ENCODE measurements around the gene IMPG2. TPM values are rescaled to one million over a fixed set of nuclear protein-coding genes. Genes with fewer than 3 reads are reported as not detected.

The IMPG2 gene
- total RNA-seq, 1 experiment from 2014 or later = 0.04 TPM

DNA sequence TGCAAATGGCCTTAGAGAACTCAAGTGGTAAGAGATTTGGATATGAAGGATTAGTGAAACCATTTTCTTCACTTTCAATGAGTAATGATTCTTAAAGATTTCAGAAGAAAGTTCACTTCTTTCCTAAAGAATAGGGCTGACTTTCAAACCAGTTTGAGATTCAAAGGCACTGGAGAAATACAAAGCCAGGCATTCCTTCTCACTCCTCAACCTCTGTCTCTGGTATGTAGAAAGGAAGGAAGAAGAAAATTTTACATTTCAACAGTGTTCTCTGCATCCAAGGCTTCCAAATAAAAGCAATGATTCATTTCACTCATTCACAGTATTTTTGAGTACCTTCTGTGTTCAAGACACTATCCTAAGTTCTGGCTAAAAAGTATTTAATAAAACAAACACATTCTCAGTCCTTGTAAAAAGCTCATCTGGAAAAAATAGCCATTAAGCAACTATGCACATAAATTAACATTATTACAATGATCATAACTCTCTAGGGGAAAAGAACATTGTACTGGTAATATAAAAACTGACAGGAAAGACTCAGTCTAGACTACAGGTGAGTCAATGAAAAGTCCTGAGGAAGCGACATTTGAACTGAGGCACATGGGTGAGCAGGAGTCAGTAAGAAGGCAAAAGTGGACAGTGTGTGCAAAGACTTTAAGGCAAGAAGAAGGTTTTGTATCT is 79.5 kb downstream of the IMPG2 start:
- Mint-ChIP-seq H3K9me3 (peaks cover 15% of the 10 kb centered on the region), H3K4me1 (peaks cover 15% of the 10 kb centered on the region), H3K27me3 (ENCODE audit: low read depth) (peaks cover 3% of the 10 kb centered on the region; the same call in 1 of the 2 replicates), H3K4me3 (no peak overlapping the region), H3K27ac (peak overlapping the region; percentile 50), H3K36me3 (peaks cover 3% of the 10 kb centered on the region; the same call in 1 of the 2 replicates)
- POLR2A ChIA-PET = interaction anchor here (0.6 kb wide), 1 partner anchor 911 kb away, joined by 4 read pairs; no protein-coding TSS in a partner anchor
- no peak for DNase-seq (ENCODE audit: low spot score)
- ATAC-seq = peak; percentile 56; the same call in 1 of the 2 replicates
- CTCF ChIA-PET = no interaction called here
- TF ChIP-seq, protein P1, sequence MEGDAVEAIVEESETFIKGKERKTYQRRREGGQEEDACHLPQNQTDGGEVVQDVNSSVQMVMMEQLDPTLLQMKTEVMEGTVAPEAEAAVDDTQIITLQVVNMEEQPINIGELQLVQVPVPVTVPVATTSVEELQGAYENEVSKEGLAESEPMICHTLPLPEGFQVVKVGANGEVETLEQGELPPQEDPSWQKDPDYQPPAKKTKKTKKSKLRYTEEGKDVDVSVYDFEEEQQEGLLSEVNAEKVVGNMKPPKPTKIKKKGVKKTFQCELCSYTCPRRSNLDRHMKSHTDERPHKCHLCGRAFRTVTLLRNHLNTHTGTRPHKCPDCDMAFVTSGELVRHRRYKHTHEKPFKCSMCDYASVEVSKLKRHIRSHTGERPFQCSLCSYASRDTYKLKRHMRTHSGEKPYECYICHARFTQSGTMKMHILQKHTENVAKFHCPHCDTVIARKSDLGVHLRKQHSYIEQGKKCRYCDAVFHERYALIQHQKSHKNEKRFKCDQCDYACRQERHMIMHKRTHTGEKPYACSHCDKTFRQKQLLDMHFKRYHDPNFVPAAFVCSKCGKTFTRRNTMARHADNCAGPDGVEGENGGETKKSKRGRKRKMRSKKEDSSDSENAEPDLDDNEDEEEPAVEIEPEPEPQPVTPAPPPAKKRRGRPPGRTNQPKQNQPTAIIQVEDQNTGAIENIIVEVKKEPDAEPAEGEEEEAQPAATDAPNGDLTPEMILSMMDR (IDR thresholded peaks at IDR 0.05) = no peak
- TF ChIP-seq, protein P2, sequence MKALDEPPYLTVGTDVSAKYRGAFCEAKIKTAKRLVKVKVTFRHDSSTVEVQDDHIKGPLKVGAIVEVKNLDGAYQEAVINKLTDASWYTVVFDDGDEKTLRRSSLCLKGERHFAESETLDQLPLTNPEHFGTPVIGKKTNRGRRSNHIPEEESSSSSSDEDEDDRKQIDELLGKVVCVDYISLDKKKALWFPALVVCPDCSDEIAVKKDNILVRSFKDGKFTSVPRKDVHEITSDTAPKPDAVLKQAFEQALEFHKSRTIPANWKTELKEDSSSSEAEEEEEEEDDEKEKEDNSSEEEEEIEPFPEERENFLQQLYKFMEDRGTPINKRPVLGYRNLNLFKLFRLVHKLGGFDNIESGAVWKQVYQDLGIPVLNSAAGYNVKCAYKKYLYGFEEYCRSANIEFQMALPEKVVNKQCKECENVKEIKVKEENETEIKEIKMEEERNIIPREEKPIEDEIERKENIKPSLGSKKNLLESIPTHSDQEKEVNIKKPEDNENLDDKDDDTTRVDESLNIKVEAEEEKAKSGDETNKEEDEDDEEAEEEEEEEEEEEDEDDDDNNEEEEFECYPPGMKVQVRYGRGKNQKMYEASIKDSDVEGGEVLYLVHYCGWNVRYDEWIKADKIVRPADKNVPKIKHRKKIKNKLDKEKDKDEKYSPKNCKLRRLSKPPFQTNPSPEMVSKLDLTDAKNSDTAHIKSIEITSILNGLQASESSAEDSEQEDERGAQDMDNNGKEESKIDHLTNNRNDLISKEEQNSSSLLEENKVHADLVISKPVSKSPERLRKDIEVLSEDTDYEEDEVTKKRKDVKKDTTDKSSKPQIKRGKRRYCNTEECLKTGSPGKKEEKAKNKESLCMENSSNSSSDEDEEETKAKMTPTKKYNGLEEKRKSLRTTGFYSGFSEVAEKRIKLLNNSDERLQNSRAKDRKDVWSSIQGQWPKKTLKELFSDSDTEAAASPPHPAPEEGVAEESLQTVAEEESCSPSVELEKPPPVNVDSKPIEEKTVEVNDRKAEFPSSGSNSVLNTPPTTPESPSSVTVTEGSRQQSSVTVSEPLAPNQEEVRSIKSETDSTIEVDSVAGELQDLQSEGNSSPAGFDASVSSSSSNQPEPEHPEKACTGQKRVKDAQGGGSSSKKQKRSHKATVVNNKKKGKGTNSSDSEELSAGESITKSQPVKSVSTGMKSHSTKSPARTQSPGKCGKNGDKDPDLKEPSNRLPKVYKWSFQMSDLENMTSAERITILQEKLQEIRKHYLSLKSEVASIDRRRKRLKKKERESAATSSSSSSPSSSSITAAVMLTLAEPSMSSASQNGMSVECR (CRISPR knock-in tag; IDR thresholded peaks at IDR 0.05; ENCODE audit: borderline replicate concordance) = no peak
- TF ChIP-seq NFATC4 (CRISPR knock-in tag; IDR thresholded peaks at IDR 0.05) (no peak), NFYB (CRISPR knock-in tag; conservative IDR thresholded peaks at IDR 0.05; ENCODE audit: low read depth) (no peak), EMX1 (CRISPR knock-in tag; IDR thresholded peaks at IDR 0.05) (no peak), USF2 (CRISPR knock-in tag; IDR thresholded peaks at IDR 0.05) (no peak), ZNF121 (CRISPR knock-in tag; IDR thresholded peaks at IDR 0.05) (no peak), ZNF671 (CRISPR knock-in tag; IDR thresholded peaks at IDR 0.05) (no peak), SMAD3 (CRISPR knock-in tag; IDR thresholded peaks at IDR 0.05; ENCODE audit: borderline replicate concordance) (no peak)

GRCh38 chr3:101235048-101235447 is 85.3 kb downstream of the IMPG2 start:
- no peak overlapping the region for H3K4me3 Mint-ChIP-seq
- H3K27ac Mint-ChIP-seq = no peak overlapping the region
- H3K36me3 Mint-ChIP-seq = peaks cover 3% of the 10 kb centered on the region; the same call in 1 of the 2 replicates
- peaks cover under 1% of the 10 kb centered on the region; the same call in 1 of the 2 replicates for H3K4me1 Mint-ChIP-seq
- ATAC-seq (no peak), DNase-seq (ENCODE audit: low spot score) (no peak)
- POLR2A ChIA-PET = no interaction called here
- peaks cover 12% of the 10 kb centered on the region for H3K9me3 Mint-ChIP-seq
- CTCF ChIA-PET = no interaction called here
- peaks cover 3% of the 10 kb centered on the region; the same call in 1 of the 2 replicates for H3K27me3 Mint-ChIP-seq (ENCODE audit: low read depth)
- TF ChIP-seq NR2C2 (CRISPR knock-in tag; IDR thresholded peaks at IDR 0.05) (no peak), SP1 (CRISPR knock-in tag; conservative IDR thresholded peaks at IDR 0.05) (no peak), FOXJ3 (CRISPR knock-in tag; IDR thresholded peaks at IDR 0.05; ENCODE audit: borderline replicate concordance) (no peak), JAZF1 (CRISPR knock-in tag; IDR thresholded peaks at IDR 0.05) (no peak), NR3C1 (CRISPR knock-in tag; conservative IDR thresholded peaks at IDR 0.05; ENCODE audit: low read depth) (no peak), NFYB (CRISPR knock-in tag; conservative IDR thresholded peaks at IDR 0.05; ENCODE audit: low read depth) (no peak), ATF3 (CRISPR knock-in tag; conservative IDR thresholded peaks at IDR 0.05) (no peak), OVOL2 (CRISPR knock-in tag; IDR thresholded peaks at IDR 0.05; ENCODE audit: borderline replicate concordance) (no peak), PRRX2 (CRISPR knock-in tag; IDR thresholded peaks at IDR 0.05) (no peak), NFE2L1 (CRISPR knock-in tag; IDR thresholded peaks at IDR 0.05) (no peak), NR1H2 (CRISPR knock-in tag; IDR thresholded peaks at IDR 0.05) (no peak), ZNF532 (CRISPR knock-in tag; IDR thresholded peaks at IDR 0.05; ENCODE audit: borderline replicate concordance) (no peak), CBFB (CRISPR knock-in tag; IDR thresholded peaks at IDR 0.05; ENCODE audit: low read depth) (no peak), TP53 (CRISPR knock-in tag; IDR thresholded peaks at IDR 0.05) (no peak)
- TF ChIP-seq, protein P3, sequence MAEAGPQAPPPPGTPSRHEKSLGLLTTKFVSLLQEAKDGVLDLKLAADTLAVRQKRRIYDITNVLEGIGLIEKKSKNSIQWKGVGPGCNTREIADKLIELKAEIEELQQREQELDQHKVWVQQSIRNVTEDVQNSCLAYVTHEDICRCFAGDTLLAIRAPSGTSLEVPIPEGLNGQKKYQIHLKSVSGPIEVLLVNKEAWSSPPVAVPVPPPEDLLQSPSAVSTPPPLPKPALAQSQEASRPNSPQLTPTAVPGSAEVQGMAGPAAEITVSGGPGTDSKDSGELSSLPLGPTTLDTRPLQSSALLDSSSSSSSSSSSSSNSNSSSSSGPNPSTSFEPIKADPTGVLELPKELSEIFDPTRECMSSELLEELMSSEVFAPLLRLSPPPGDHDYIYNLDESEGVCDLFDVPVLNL (CRISPR knock-in tag; IDR thresholded peaks at IDR 0.05; ENCODE audit: borderline replicate concordance, low read depth) = no peak
